LoVo (cell line): ENCODE measurements around the gene ROPN1L.

ENCODE experiments used
- DNase-seq: peaks from one replicate; pipeline ENCODE4 v3.0.0-alpha.2; 2016; ENCODE audit warnings: low spot score

The ROPN1L gene

GRCh38 chr5:10459080-10460055 lies 17.7 kb downstream of the ROPN1L start:
- no peak for DNase-seq

DNA sequence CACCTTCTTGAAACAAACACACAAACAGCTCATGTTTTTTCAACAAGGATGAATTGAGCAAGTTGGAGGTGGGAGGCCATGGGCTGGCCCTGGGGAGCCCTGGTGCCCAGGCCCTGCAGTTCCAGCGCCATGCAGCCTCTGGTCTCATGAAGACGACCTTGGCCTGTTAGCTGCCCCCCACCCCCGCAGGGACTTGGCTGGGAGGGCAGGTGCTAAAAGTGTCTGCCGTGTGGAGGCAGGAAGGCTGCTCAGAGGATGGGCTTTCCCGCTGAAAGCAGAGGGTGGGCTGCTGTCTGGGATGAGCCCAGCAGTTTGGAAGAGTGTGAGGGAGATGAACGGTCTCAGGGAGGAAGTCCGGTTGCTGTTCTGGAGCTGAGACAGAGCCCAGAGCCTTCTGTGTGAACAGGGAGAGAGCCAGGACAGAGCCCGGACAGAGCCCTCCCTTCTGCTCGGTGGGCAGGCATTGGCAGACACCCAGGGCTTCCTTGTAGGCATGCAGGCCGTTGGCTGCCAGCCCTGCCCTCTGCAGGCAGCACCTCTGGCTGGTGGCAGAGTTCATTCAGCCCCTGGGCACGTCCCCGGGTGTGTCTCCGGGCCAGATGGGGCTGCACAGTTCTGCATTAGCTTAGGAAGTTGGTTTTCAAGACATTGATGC lies 18.7 kb downstream of the ROPN1L start:
- no peak for DNase-seq

DNA sequence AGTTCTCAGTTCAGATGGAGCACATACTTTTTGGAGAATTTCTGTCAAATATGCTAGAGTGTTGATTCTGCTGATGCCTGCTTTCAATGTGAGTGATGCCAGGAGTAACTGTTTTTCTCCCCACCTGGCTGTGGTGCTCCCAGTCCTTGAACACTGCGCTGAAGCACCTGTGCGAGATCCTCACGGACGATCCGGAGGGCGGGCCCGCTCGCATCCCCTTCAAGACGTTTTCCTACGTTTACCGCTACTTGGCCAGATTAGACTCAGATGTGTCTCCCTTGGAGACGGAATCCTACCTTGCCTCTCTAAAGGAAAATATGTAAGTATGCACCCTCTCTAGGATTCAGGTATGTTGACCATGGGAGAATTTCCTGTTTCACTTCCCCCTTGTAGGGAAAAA lies 19.4 kb downstream of the ROPN1L start:
- no peak for DNase-seq

- no peak for DNase-seq
These were observed 20.4 kb downstream of the ROPN1L start for GRCh38 chr5:10461904-10462555.

DNA sequence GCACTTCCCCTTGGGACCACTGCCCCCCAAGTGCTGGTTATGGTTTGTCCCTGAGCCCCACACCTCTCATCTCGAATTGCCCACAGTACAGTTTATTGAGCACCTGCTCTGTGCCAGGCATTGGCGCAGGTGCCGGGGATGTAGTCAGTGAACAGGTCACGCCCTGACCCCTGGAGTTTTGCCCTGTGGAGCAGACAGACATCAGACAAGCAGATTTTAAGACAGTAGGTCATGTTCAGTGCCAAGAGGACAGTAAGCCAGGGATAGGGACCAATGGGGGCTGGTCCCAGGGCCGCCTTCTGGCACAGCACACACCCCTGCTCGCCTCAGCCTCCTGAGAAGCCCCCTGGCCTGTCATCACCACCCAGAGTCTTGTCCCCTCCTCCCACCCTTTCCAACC lies 21.9 kb downstream of the ROPN1L start:
- no peak for DNase-seq

- no peak for DNase-seq
These were observed 22.5 kb downstream of the ROPN1L start for GRCh38 chr5:10464173-10464572.

DNA sequence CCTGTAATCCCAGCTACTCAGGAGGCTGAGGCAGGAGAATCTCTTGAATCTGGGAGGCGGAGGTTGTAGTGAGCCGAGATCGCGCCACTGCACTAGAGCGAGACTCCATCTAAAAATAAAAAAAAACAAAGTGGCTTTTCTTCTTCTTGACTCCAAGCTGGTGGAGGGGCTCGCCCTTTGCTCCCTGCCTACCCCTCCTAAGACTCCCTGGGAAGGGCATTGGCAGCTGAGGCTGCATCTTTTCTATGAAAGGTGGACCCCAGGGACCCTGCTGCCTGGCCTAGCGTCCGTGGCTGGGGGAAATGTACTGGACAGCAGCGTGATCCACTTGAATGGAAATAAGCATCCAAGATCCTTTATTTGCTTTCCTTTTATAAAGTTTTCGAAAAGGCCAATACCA lies 24.0 kb downstream of the ROPN1L start:
- no peak for DNase-seq

DNA sequence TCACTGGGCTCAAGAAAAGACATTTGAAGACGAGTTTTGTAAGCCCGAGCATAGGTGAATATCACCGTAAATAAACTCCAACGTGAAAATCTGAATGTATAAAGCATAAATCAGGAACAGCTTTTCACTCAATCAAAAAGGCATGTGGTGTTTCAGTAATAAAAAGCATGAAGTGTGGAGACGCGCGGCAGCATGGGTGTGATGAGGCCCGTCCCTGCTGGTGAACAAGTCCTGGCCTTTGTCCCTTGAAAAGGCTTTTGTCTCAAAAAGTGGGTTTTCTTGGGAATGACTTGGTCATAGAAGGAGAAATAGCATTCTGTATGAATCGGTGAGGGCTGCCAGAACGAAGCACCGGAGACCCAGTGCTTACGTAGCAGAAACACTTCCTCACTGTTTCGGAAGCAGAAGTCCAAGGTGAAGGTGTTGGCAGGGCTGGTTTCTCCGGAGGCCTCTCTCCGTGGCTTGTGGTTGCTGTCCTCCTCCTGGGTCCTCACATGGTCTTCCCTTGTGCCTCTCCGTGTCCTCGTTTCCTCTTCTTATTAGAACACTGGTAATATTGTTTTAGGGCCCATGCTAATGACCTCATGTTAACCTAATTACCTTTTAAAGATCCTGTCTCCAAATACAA lies 24.9 kb downstream of the ROPN1L start:
- DNase-seq: no peak

- no peak for DNase-seq
These were observed 25.9 kb downstream of the ROPN1L start for GRCh38 chr5:10467281-10468198.

GRCh38 chr5:10468256-10468655 lies 26.6 kb downstream of the ROPN1L start:
- DNase-seq: no peak

GRCh38 chr5:10469253-10470050 lies 27.8 kb downstream of the ROPN1L start:
- DNase-seq: no peak

DNA sequence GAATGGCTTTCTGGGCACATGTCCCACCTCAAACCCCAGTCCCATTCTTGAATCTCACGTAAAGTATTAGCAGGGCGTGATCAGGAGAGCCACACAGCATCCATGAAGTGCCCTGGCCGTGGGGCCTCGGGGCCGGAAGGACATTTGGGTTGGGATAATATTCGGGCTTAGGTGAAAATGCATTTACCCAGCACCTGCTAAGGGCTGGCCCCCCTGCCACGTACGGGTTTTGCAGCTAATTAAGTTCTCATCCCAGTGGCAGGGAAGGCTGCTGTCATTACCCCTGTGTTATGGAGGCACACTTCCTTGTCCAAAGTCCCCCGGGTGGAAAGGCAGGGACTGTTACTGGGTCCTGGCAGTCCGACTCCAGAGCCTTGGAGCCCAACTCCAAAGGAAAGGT lies 29.0 kb downstream of the ROPN1L start:
- no peak for DNase-seq

GRCh38 chr5:10471677-10472076 lies 30.0 kb downstream of the ROPN1L start:
- DNase-seq: no peak

DNA sequence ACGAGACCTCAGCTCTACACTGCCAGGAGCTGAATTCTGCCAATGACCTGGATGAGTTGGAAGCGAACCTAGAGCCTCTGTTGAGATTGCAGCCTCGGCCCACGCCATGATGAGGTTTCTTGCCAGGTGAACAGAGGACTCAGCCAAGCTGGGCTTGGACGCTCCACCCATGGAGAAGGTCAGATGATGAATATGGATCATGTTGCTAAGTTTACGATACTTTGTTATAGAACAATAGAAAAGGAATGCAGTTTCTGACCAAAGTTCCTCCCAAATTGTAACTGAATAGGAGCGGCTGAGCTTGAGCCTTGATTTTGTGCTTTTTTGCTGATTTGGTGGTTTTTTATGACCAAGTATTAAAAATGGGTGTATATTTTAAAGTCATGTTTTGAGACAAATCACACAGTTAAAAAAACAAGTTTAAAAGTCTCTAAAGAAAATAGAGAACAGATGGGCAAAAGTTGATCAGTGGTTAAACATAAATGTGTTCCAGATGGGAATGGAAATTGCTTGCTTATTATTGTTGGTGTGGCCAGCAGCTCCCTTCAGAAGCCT lies 32.9 kb downstream of the ROPN1L start:
- DNase-seq: no peak

DNA sequence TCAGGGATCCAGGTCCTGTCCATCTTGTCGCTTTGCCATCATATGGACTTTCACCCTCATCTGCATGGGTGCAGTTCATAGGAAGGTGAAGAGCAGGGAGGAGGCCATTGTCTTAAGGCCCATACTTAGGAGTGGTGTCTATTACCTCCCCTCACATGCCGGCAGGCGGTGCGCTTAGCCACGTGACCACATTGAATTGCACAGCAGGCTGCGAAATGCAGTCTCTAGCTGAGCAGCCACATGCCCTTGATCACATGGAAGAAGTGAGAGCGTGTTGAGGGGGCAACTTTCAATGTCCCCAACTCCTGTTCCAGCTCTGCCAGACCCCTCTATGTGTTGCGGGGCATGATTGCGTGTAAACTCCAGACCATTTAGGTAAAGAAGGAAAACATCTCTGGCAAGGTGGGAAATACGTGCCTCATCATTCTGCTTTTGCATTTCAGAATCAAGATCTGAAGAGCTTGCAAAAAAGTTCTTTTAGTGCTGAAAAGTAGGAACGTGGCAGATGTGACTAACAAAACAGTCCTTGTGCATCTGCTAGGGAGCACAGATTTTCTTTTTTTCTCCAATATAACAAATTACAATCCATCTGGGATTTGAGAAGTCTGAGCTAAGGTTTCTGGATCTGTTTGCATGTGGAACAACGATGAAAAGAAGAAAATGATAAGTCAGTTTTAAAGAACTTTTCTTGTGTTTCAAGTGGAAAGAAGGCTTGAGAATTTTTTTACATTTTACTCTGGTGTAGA lies 34.4 kb downstream of the ROPN1L start:
- DNase-seq: no peak

GRCh38 chr5:10476878-10477277 lies 35.2 kb downstream of the ROPN1L start:
- DNase-seq: no peak

DNA sequence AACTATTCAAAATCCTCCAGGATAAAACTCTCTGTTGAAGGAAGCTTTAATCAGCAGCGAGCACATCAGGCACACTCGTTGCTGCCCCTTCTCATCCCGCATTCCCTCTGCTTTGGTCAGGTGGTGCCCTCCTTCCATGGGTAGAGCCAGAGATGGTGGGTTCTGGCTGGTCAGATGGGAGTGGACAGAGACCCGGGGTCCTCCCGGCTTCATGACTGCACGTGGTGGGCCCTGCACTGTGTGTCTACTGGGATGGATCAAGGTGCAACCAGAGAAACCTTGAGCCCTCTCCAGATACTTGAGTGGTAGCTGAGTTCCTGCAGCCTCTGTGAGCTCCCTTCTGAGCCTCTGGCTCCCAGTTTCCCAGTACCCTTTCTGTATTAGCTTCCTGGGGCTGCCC lies 36.3 kb downstream of the ROPN1L start:
- no peak for DNase-seq

GRCh38 chr5:10478436-10478835 lies 36.8 kb downstream of the ROPN1L start:
- DNase-seq: peak; percentile 27

DNA sequence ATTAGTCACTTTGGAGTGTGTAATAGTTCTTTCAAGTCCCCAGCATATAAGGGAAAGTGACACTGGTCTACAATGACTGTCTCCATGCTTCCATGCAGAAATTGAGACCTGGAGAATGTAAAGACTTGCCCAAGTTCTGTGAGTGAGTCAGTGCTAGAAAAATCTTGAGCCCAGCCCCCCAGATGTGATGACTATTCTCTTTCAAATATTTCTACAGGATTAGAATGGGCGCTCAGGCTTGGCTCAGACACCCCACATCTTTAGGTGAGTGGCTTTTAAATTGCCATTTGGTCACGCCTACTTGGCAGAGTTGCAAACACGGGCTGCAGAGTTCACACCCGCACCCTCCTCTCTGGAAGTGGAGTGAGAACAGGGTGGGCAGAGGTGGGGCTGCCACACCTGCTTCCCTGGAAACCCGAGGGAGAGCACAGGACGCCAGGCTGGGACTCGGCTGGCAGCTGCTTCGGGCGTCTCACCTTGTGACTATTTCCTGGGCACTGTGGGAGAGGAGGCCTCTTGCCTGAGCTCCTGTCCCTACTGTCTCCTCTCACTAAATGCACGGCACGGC lies 37.6 kb downstream of the ROPN1L start:
- DNase-seq: peak; percentile 93
